Testis (tissue), 2 donors: ENCODE results near the gene MYOM3.

Experiments used
- CTCF ChIP-seq, 3 experiments: fragments of 450-650 bp in 2 of 3; fragments of 200-600 bp in 1 of 3; sonication (generic) in 1 of 3; IDR thresholded peaks; one replicate each; pipeline ENCODE4 v1.5.1; 2016 to 2019; ENCODE audit warnings: antibody characterized with exemption in 3 of 3, mild to moderate bottlenecking in 2 of 3, moderate library complexity in 1 of 3
- POLR2A ChIP-seq: fragments of 450-650 bp; IDR thresholded peaks from one replicate; pipeline ENCODE4 v1.6.1; 2017; ENCODE audit warnings: antibody characterized with exemption, mild to moderate bottlenecking, moderate library complexity

GRCh38 chr1:24057171-24057570, 54.8 kb downstream of the MYOM3 start:
- TF ChIP-seq CTCF (IDR thresholded peaks at IDR 0.05) (no peak), POLR2A (no peak)
